Upper lobe of left lung (tissue), 4 donors: ENCODE results near the gene POP7.

ENCODE experiments used
- EP300 ChIP-seq, 4 donors: sonication (generic); formaldehyde crosslinking; IDR thresholded peaks; one replicate each; pipeline ENCODE4 v1.5.1; 2017; ENCODE audit warnings: antibody characterized with exemption in 4 of 4, control low read depth in 2 of 4
- POLR2A ChIP-seq, 4 donors: fragments of 450-650 bp; IDR thresholded peaks; one replicate each; pipeline ENCODE4 v1.5.1; 2016 to 2017; ENCODE audit warnings: antibody characterized with exemption in 4 of 4, mild to moderate bottlenecking in 2 of 4
- POLR2AphosphoS5 ChIP-seq, 2 donors: sonication (generic); formaldehyde crosslinking; IDR thresholded peaks; one replicate each; pipeline ENCODE4 v1.5.1; 2017; ENCODE audit warnings: antibody characterized with exemption in 2 of 2
- TF ChIP-seq, protein P1 (sequence below), 6 experiments: fragments of 450-650 bp in 4 of 6; fragments of 200-600 bp in 2 of 6; sonication (generic) in 2 of 6; IDR thresholded peaks; one replicate each; pipeline ENCODE4 v1.5.1; 2016 to 2019; ENCODE audit warnings: antibody characterized with exemption in 6 of 6

DNA sequence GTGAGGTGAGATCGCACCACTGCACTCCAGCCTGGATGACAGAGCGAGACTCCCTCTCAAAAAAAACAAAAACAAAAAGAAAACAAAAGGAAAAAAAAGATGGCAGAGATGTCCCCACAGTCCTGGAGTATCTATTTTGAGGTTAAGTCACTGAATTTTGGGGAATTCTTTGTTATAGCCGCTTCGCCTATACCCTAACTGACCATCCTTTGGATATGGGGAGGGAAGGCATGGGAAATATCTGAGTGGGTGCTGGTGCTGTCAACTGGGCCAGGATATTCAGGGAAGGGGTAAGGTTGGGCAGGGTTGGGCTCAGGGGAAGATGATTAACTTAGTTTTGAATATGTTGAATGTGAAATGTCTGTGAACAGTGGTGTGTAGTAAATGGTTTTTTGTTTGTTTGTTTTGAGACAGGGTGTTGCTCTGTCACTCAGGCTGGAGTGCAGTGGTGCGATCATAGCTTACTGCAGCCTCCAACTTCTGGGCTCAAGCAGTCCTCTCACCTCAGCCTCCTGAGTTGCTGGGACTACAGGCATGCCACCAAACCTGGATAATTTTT is 40.7 kb upstream of the POP7 start:
- TF ChIP-seq POLR2AphosphoS5 (IDR thresholded peaks at IDR 0.05) = no peak
- TF ChIP-seq, protein P1, sequence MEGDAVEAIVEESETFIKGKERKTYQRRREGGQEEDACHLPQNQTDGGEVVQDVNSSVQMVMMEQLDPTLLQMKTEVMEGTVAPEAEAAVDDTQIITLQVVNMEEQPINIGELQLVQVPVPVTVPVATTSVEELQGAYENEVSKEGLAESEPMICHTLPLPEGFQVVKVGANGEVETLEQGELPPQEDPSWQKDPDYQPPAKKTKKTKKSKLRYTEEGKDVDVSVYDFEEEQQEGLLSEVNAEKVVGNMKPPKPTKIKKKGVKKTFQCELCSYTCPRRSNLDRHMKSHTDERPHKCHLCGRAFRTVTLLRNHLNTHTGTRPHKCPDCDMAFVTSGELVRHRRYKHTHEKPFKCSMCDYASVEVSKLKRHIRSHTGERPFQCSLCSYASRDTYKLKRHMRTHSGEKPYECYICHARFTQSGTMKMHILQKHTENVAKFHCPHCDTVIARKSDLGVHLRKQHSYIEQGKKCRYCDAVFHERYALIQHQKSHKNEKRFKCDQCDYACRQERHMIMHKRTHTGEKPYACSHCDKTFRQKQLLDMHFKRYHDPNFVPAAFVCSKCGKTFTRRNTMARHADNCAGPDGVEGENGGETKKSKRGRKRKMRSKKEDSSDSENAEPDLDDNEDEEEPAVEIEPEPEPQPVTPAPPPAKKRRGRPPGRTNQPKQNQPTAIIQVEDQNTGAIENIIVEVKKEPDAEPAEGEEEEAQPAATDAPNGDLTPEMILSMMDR (IDR thresholded peaks at IDR 0.05) = no peak
- TF ChIP-seq POLR2A (IDR thresholded peaks at IDR 0.05) = no peak
- no peak for TF ChIP-seq EP300 (IDR thresholded peaks at IDR 0.05)
